ENCODE data around the gene TRIM7. TPM values are rescaled to one million over a fixed set of nuclear protein-coding genes. Genes with fewer than 3 reads are reported as not detected.

TRIM7 gene
- total RNA-seq, 1 experiment from 2014 or later, result 30.2 TPM

- Histone ChIP-seq H4K20me1 (ENCODE audit: insufficient read depth) (peaks cover 45% of the 10 kb centered on the region; the same call in 1 of the 2 replicates), H3K4me3 (replicated peaks in 1 of 2; ENCODE audit: low read depth in 1 of 2, low read length in 2 of 2) (no peak overlapping the region), H3K27ac (ENCODE audit: low read depth, low read length) (no peak overlapping the region), H3K9me2 (ENCODE audit: insufficient read depth) (no peaks in the 10 kb centered on the region), H3K27me3 (ENCODE audit: insufficient read depth, low read length) (no peaks in the 10 kb centered on the region), H2AFZ (ENCODE audit: low read depth, low read length, poor library complexity, severe bottlenecking) (no peak overlapping the region), H3K9ac (ENCODE audit: low read length) (no peak overlapping the region), H3K36me3 (ENCODE audit: control insufficient read depth in 1 of 2, insufficient read depth in 2 of 2, low read length in 2 of 2) (peaks cover 45 to 66% of the 10 kb centered on the region in 2 experiments), H3K9me3 (ENCODE audit: control insufficient read depth in 1 of 2, insufficient read depth in 1 of 2, low read depth in 1 of 2, low read length in 2 of 2) (no peaks in the 10 kb centered on the region), H3K4me1 (ENCODE audit: control insufficient read depth in 1 of 2, insufficient read depth in 2 of 2, low read length in 2 of 2) (peaks cover 0 to 6% of the 10 kb centered on the region in 2 experiments; a peak in 2 of 4 replicates), H3K4me2 (ENCODE audit: low read length) (no peak overlapping the region), H3K79me2 (ENCODE audit: insufficient read depth, low read length) (peaks cover 48% of the 10 kb centered on the region)
- ChIA-PET CTCF (no interaction called here), POLR2A (interaction anchor here (0.9 kb wide), 1 partner anchor 49 kb away, joined by 3 read pairs; no protein-coding TSS in a partner anchor), RAD21 (ENCODE audit: low non-redundant PET in 1 of 2, low total read pairs in 2 of 2, uncharacterized antibody in 2 of 2, unreplicated experiment in 2 of 2) (no interaction called here)
- TF ChIP-seq CEBPB (IDR thresholded peaks at IDR 0.05; ENCODE audit: low read depth) (no peak), RAD21 (IDR thresholded peaks at IDR 0.05; ENCODE audit: low read depth) (no peak), POLR2A (IDR thresholded peaks at IDR 0.05; ENCODE audit: borderline replicate concordance, extremely low read depth, insufficient read depth, insufficient read length) (no peak), CTCF (IDR thresholded peaks at IDR 0.05 in 2 of 3, conservative IDR thresholded peaks at IDR 0.05 in 1 of 3; ENCODE audit: borderline replicate concordance in 1 of 3, insufficient read depth in 1 of 3, low read depth in 2 of 3, low read length in 2 of 3) (no peak), SP1 (IDR thresholded peaks at IDR 0.05; ENCODE audit: low read depth) (no peak), EZH2 (IDR thresholded peaks at IDR 0.05) (no peak), ZFX (IDR thresholded peaks at IDR 0.05) (no peak), EGR1 (IDR thresholded peaks at IDR 0.05; ENCODE audit: low read depth) (no peak), YY1 (IDR thresholded peaks at IDR 0.05; ENCODE audit: extremely low read depth, insufficient replicate concordance, low read depth, low read length) (no peak), MAX (IDR thresholded peaks at IDR 0.05) (no peak), EZH2phosphoT487 (IDR thresholded peaks at IDR 0.05; ENCODE audit: borderline replicate concordance) (no peak), TCF7L2 (IDR thresholded peaks at IDR 0.05; ENCODE audit: borderline replicate concordance, extremely low read depth, insufficient read depth, insufficient read length) (no peak), SRF (IDR thresholded peaks at IDR 0.05; ENCODE audit: low read depth) (no peak), CBX3 (IDR thresholded peaks at IDR 0.05; ENCODE audit: low read depth) (no peak), REST (IDR thresholded peaks at IDR 0.05; ENCODE audit: low read depth) (no peak), ZNF274 (IDR thresholded peaks at IDR 0.05; ENCODE audit: low read depth, low read length) (no peak), SIN3A (IDR thresholded peaks at IDR 0.05; ENCODE audit: low read depth) (no peak), JUND (IDR thresholded peaks at IDR 0.05) (no peak), FOSL1 (IDR thresholded peaks at IDR 0.05; ENCODE audit: low read depth) (no peak)
- TF ChIP-seq, protein P1, sequence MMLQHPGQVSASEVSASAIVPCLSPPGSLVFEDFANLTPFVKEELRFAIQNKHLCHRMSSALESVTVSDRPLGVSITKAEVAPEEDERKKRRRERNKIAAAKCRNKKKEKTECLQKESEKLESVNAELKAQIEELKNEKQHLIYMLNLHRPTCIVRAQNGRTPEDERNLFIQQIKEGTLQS (IDR thresholded peaks at IDR 0.05), result no peak
- ATAC-seq (no peak), DNase-seq (ENCODE audit: low read depth, low spot score) (no peak)
- intact Hi-C loops (cut with micrococcal nuclease), result no loop called here
- BruUV-seq (replicated peaks), result no TSS peak
Observed at GRCh38 chr5:181236471-181236870, 31.5 kb upstream of the TRIM7 start.

All from HCT116 (cell line).